K562 (cell line): Measurements from ENCODE around the gene SLC16A5. TPM values are rescaled to one million over a fixed set of nuclear protein-coding genes. Genes with fewer than 3 reads are reported as not detected.

Experiments used
- ATAC-seq: fragments of 200-7000 bp; cut with Tn5 transposase; 3 replicates; pipeline ENCODE4 v1.9.1; 2020; ENCODE audit warnings: moderate library complexity
- BruUV-seq: library from RNA; stranded (reverse); fragments of 400-500 nt; replicated peaks from 2 replicates; lab custom pipeline; 2021; lab: Mats Ljungman, UMichigan
- CTCF ChIA-PET: fragments of 300-600 bp; formaldehyde crosslinking; extraction: SDS; loops from one replicate; lab custom pipeline; 2021; ENCODE audit warnings: low intra/inter-chr PET ratio; lab: Yijun Ruan, JAX
- POLR2A ChIA-PET: fragments of 300-600, 350-650 bp; sonication (Branson Sonifier 250); formaldehyde crosslinking; extraction: SDS; loops from one replicate; lab custom pipeline; 2021; ENCODE audit warnings: antibody characterized with exemption, inconsistent platforms; lab: Yijun Ruan, JAX
- DNase-seq, 4 experiments: peaks; one replicate each; pipeline versions ENCODE4 v3.0.0 to v3.0.0-alpha.2; 2011 to 2018; ENCODE audit warnings: low spot score in 3 of 4, mixed read lengths in 3 of 4; ENCODE audit errors: extremely low read depth in 1 of 4
- FAIRE-seq: peaks from 2 replicates; lab custom pipeline; 2011; peaks lifted over from hg19 to GRCh38; lab: Jason Lieb, UNC
- H2AFZ ChIP-seq: 2 replicates; pipeline ENCODE4 v1.6.0; 2011; ENCODE audit warnings: low read depth, low read length, control low read depth, inconsistent platforms
- H3K27ac ChIP-seq: fragments of 200-600 bp; 3 replicates; pipeline ENCODE4 v1.8.0; 2011; ENCODE audit warnings: low read depth, mild to moderate bottlenecking, control low read depth, inconsistent platforms, low read length, moderate library complexity, mixed read lengths; ENCODE audit errors: extremely low read depth
- H3K27me3 ChIP-seq, 2 experiments: fragments of 300-600 bp in 1 of 2; 2 replicates in 1 of 2; 3 replicates in 1 of 2; pipeline versions ENCODE4 v1.6.0 to v1.8.0; 2011; ENCODE audit warnings: inconsistent platforms in 2 of 2, low read length in 2 of 2, mild to moderate bottlenecking in 1 of 2, mixed read lengths in 1 of 2, moderate library complexity in 1 of 2; ENCODE audit not compliant: control insufficient read depth in 2 of 2, insufficient read depth in 2 of 2
- H3K36me3 ChIP-seq: fragments of 300-600 bp; 3 replicates; pipeline ENCODE4 v1.8.0; 2011; ENCODE audit warnings: mild to moderate bottlenecking, low read length, inconsistent platforms; ENCODE audit not compliant: control insufficient read depth, insufficient read depth
- H3K4me1 ChIP-seq, 2 experiments: fragments of 200-600 bp in 1 of 2; replicated peaks in 1 of 2; 2 replicates in 1 of 2; 3 replicates in 1 of 2; pipeline versions ENCODE4 v1.5.1 to v1.8.0; 2011; ENCODE audit warnings: inconsistent platforms in 2 of 2, low read length in 2 of 2, mild to moderate bottlenecking in 1 of 2, mixed read lengths in 1 of 2, moderate library complexity in 1 of 2; ENCODE audit not compliant: control insufficient read depth in 2 of 2, insufficient read depth in 2 of 2
- H3K4me2 ChIP-seq: 2 replicates; pipeline ENCODE4 v1.6.1; 2011; ENCODE audit warnings: low read length, control low read depth, inconsistent platforms, mixed read lengths; ENCODE audit not compliant: insufficient read depth
- H3K4me3 ChIP-seq: fragments of 200-600 bp; sonication (generic), shearing (Covaris generic); 2 replicates; pipeline ENCODE4 v1.5.1; 2016; ENCODE audit warnings: control low read depth, inconsistent platforms
- H3K79me2 ChIP-seq: fragments of 200-600 bp; 3 replicates; pipeline ENCODE4 v1.8.0; 2011; ENCODE audit warnings: low read length, inconsistent platforms; ENCODE audit not compliant: control insufficient read depth, insufficient read depth
- H3K9ac ChIP-seq, 2 experiments: 2 replicates each; pipeline versions ENCODE4 v1.6.0 to v1.6.1; 2011; ENCODE audit warnings: low read depth in 2 of 2, low read length in 2 of 2, control low read depth in 1 of 2, inconsistent platforms in 1 of 2, mild to moderate bottlenecking in 1 of 2, mixed read lengths in 1 of 2; ENCODE audit not compliant: insufficient read depth in 1 of 2
- H3K9me1 ChIP-seq: one replicate; pipeline ENCODE4 v1.6.0; 2011; ENCODE audit warnings: inconsistent platforms, mild to moderate bottlenecking, low read length, moderate library complexity; ENCODE audit not compliant: control insufficient read depth, insufficient read depth
- H3K9me3 ChIP-seq: replicated peaks from 2 replicates; pipeline ENCODE4 v1.5.1; 2011; ENCODE audit warnings: low read depth, low read length, inconsistent platforms; ENCODE audit not compliant: control insufficient read depth, insufficient read depth
- H4K20me1 ChIP-seq: replicated peaks from 2 replicates; pipeline ENCODE4 v1.6.1; 2011; ENCODE audit warnings: low read length, inconsistent platforms, mixed read lengths; ENCODE audit not compliant: control insufficient read depth, insufficient read depth
- OTX1 ChIP-seq: fragments of 450-650 bp; formaldehyde crosslinking; IDR thresholded peaks from 2 replicates; pipeline ENCODE4 v1.4.0; 2022; ENCODE audit warnings: mild to moderate bottlenecking
- WGBS: fragments of 100-300 bp; shearing (Covaris generic); methylation state at CpG from one replicate; pipeline ENCODE4 v1.1.6; 2016; ENCODE audit warnings: low coverage, mixed read lengths; ENCODE audit not compliant: insufficient coverage; ENCODE audit errors: missing lambda C conversion rate; 5-methylcytosine and 5-hydroxymethylcytosine counted together
- in situ Hi-C: fragments of 300-500 bp; cut with MboI; formaldehyde crosslinking; loops from 4 replicates; pipeline ENCODE4 v1.15.0; 2018; ENCODE audit warnings: inconsistent platforms, mixed read lengths
- intact Hi-C: fragments of 100-400 bp; cut with micrococcal nuclease; formaldehyde crosslinking; loops from 2 replicates; pipeline ENCODE4 v1.14.2; 2022
- polyA plus RNA-seq, 8 experiments: library from polyadenylated mRNA; depleted of rRNA in 4 of 8; stranded (reverse) in 5 of 8; unstranded in 3 of 8; fragments of >200 nt; fragmentation: Nextera tagmentation in 2 of 8; fragmentation: Illumina TruSeq in 1 of 8; extraction: Ambion mirVana in 2 of 8; extraction: Trizol in 1 of 8; gene quantifications; 2 replicates each; pipeline versions ENCODE4 v1.2.1 to v1.2.3, GENCODE V29; 2011 to 2014; ENCODE audit warnings: inconsistent platforms in 1 of 8, missing spikeins in 1 of 8
- total RNA-seq, 7 experiments: library from RNA; depleted of rRNA in 6 of 7; stranded (reverse); fragments of >200 nt in 6 of 7; fragmentation: Illumina TruSeq in 2 of 7; extraction: Trizol in 2 of 7; gene quantifications; 2 replicates each; pipeline versions ENCODE4 v1.2.1 to v1.2.3, GENCODE V29; 2011 to 2021; ENCODE audit warnings: low replicate concordance in 1 of 7
- TF ChIP-seq, protein P1 (sequence below): fragments of 250-450 bp; sonication (Bioruptor Pico); IDR thresholded peaks from 2 replicates; pipeline ENCODE4 v1.8.0; 2021; ENCODE audit warnings: moderate library complexity, mild to moderate bottlenecking, inconsistent platforms
- TF ChIP-seq, protein P2 (sequence below): fragments of 450-650 bp; IDR thresholded peaks from 2 replicates; pipeline ENCODE4 v1.6.1; 2016; ENCODE audit warnings: antibody characterized with exemption

Gene SLC16A5
- total and polyA plus RNA-seq, 9 of the 15 experiments (the other 6 are each of a cell fraction or from before 2014, with no cell fraction given) = 0.06 to 2.6 (median 0.91) TPM

DNA sequence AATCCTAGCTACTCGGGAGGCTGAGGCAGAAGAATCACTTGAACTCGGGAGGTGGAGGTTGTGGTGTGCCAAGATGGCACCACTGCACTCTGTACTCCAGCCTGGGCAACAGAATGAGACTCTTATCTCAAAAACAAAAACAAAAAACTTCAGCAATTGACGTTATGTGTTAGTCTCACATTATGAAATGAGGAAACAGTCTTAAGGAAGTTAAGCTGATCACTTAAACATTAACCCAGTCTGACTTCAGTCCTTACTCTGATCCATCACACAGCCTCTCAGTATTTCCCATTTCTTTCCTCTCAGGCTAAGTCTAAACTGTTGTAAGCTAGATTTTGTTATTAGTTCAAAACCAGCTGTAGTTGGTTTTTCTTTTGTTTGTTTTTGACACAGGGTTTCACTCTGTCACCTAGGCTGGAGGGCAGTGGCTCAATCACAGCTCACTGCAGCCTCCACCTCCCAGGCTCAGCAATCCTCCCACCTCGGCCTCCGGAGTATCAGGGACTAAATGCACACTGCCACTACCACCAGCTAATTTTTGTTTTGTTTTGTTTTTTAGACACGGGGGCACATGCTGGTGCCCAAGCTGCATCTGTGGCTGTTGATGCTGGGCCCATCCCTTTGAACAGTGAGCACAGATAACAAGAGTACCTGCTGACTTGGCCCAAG lies 60.3 kb downstream of the SLC16A5 start:
- Histone ChIP-seq H3K4me2 (no peak overlapping the region), H3K9me1 (no peaks in the 10 kb centered on the region), H3K27ac (no peak overlapping the region), H3K36me3 (peaks cover 80% of the 10 kb centered on the region), H4K20me1 (peaks cover 8% of the 10 kb centered on the region; the same call in 1 of the 2 replicates), H3K4me1 (peaks cover 5 to 12% of the 10 kb centered on the region in 2 experiments; a peak in 4 of 5 replicates), H3K79me2 (peaks cover 63% of the 10 kb centered on the region), H3K9me3 (no peaks in the 10 kb centered on the region), H2AFZ (no peak overlapping the region), H3K9ac (no peak overlapping the region), H3K4me3 (no peak overlapping the region), H3K27me3 (no peaks in the 10 kb centered on the region)
- intact Hi-C loops (no loop called here), in situ Hi-C loops (no loop called here)
- POLR2A ChIA-PET = interaction anchor here (0.6 to 2.0 kb wide), 11 partner anchors 9 to 600 kb away, joined by 3 to 15 read pairs (median 4); partner anchors contain the start of genes NUP85 and SUMO2
- TF ChIP-seq, protein P1, sequence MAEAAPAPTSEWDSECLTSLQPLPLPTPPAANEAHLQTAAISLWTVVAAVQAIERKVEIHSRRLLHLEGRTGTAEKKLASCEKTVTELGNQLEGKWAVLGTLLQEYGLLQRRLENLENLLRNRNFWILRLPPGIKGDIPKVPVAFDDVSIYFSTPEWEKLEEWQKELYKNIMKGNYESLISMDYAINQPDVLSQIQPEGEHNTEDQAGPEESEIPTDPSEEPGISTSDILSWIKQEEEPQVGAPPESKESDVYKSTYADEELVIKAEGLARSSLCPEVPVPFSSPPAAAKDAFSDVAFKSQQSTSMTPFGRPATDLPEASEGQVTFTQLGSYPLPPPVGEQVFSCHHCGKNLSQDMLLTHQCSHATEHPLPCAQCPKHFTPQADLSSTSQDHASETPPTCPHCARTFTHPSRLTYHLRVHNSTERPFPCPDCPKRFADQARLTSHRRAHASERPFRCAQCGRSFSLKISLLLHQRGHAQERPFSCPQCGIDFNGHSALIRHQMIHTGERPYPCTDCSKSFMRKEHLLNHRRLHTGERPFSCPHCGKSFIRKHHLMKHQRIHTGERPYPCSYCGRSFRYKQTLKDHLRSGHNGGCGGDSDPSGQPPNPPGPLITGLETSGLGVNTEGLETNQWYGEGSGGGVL = no peak
- no peak for TF ChIP-seq OTX1 (CRISPR knock-in tag)
- TF ChIP-seq, protein P2, sequence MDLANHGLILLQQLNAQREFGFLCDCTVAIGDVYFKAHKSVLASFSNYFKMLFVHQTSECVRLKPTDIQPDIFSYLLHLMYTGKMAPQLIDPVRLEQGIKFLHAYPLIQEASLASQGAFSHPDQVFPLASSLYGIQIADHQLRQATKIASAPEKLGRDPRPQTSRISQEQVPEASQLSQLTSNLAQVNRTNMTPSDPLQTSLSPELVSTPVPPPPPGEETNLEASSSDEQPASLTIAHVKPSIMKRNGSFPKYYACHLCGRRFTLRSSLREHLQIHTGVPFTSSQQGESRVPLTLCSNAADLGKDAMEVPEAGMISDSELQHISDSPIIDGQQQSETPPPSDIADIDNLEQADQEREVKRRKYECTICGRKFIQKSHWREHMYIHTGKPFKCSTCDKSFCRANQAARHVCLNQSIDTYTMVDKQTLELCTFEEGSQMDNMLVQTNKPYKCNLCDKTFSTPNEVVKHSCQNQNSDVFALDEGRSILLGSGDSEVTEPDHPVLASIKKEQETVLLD = no peak
- CTCF ChIA-PET = no interaction called here
- BruUV-seq = no TSS peak
- FAIRE-seq (no peak), ATAC-seq (no peak), DNase-seq (no peak)
- WGBS = 93% methylated on average over 6 of the region's 6 CpGs
